HEK293 (cell line): Measurements from ENCODE around the gene TOP3A.

Experiments used
- CTCF ChIA-PET: fragments of 350-600 bp; formaldehyde crosslinking; extraction: SDS; loops from one replicate; lab custom pipeline; 2021; ENCODE audit warnings: antibody characterized with exemption; lab: Yijun Ruan, JAX
- POLR2A ChIA-PET: fragments of 300-600 bp; formaldehyde crosslinking; extraction: SDS; loops from one replicate; lab custom pipeline; 2020; ENCODE audit warnings: antibody characterized with exemption, inconsistent platforms; lab: Yijun Ruan, JAX
- H3K27ac ChIP-seq: fragments of 200-500 bp; sonication (Bioruptor generic); 2 replicates; pipeline ENCODE4 v1.5.1; 2014; ENCODE audit warnings: low read depth, low read length, control low read depth, inconsistent platforms; ENCODE audit errors: extremely low read depth
- H3K36me3 ChIP-seq, 2 experiments: fragments of 200-500 bp in 1 of 2; sonication (Bioruptor generic) in 1 of 2; 1 replicate in 1 of 2; 2 replicates in 1 of 2; pipeline ENCODE4 v1.5.1; 2014 to 2017; ENCODE audit warnings: inconsistent platforms in 2 of 2, low read length in 2 of 2; ENCODE audit not compliant: control insufficient read depth in 2 of 2, insufficient read depth in 1 of 2
- H3K4me1 ChIP-seq: fragments of 200-500 bp; sonication (Bioruptor generic); 2 replicates; pipeline ENCODE4 v1.5.1; 2014; ENCODE audit warnings: mild to moderate bottlenecking, low read length, inconsistent platforms; ENCODE audit not compliant: control insufficient read depth, insufficient read depth
- H3K4me3 ChIP-seq: 2 replicates; pipeline ENCODE4 v1.5.1; 2011; ENCODE audit warnings: low read depth, mild to moderate bottlenecking, control low read depth, low read length, moderate library complexity
- H3K9me3 ChIP-seq: fragments of 200-500 bp; sonication (Bioruptor generic); 2 replicates; pipeline ENCODE4 v1.5.1; 2014; ENCODE audit warnings: low read depth, low read length, inconsistent platforms; ENCODE audit not compliant: control insufficient read depth, insufficient read depth
- BCL11A ChIP-seq: fragments of 450-650 bp; formaldehyde crosslinking; IDR thresholded peaks from 2 replicates; pipeline ENCODE4 v1.5.1; 2016; ENCODE audit warnings: low read depth, missing biosample characterization, missing genetic modification characterization
- HIC1 ChIP-seq: fragments of 450-650 bp; formaldehyde crosslinking; IDR thresholded peaks from 2 replicates; pipeline ENCODE4 v1.5.1; 2016; ENCODE audit warnings: missing biosample characterization, missing genetic modification characterization
- IKZF3 ChIP-seq: fragments of 450-650 bp; IDR thresholded peaks from 2 replicates; pipeline ENCODE4 v1.5.0; 2018; ENCODE audit warnings: missing biosample characterization, mild to moderate bottlenecking, missing genetic modification characterization, moderate library complexity
- KLF7 ChIP-seq: fragments of 450-650 bp; formaldehyde crosslinking; IDR thresholded peaks from 2 replicates; pipeline ENCODE4 v1.5.1; 2016; ENCODE audit warnings: missing biosample characterization, missing genetic modification characterization, borderline replicate concordance
- MEIS1 ChIP-seq: sonication (generic); formaldehyde crosslinking; IDR thresholded peaks from 2 replicates; pipeline ENCODE4 v1.8.1; 2022; ENCODE audit warnings: missing genetic modification reagents, mild to moderate bottlenecking, borderline replicate concordance
- SP2 ChIP-seq: fragments of 450-650 bp; formaldehyde crosslinking; IDR thresholded peaks from 2 replicates; pipeline ENCODE4 v1.5.1; 2016; ENCODE audit warnings: missing biosample characterization, missing genetic modification characterization
- ZBTB1 ChIP-seq: fragments of 450-650 bp; formaldehyde crosslinking; IDR thresholded peaks from 2 replicates; pipeline ENCODE4 v1.5.1; 2016; ENCODE audit warnings: missing biosample characterization, missing genetic modification characterization
- ZBTB11 ChIP-seq: fragments of 450-650 bp; formaldehyde crosslinking; conservative IDR thresholded peaks from 2 replicates; pipeline ENCODE4 v1.5.1; 2016; ENCODE audit warnings: low read depth, missing biosample characterization, missing genetic modification characterization
- ZBTB26 ChIP-seq: fragments of 450-650 bp; formaldehyde crosslinking; optimal IDR thresholded peaks from 2 replicates; pipeline ENCODE3; 2016; ENCODE audit warnings: missing biosample characterization, mild to moderate bottlenecking, missing genetic modification characterization
- ZBTB6 ChIP-seq: fragments of 450-650 bp; formaldehyde crosslinking; IDR thresholded peaks from 2 replicates; pipeline ENCODE4 v1.5.1; 2017; ENCODE audit warnings: missing biosample characterization, missing genetic modification characterization
- ZBTB8A ChIP-seq: fragments of 450-650 bp; formaldehyde crosslinking; IDR thresholded peaks from 2 replicates; pipeline ENCODE4 v1.5.1; 2016; ENCODE audit warnings: missing biosample characterization, missing genetic modification characterization
- ZFHX2 ChIP-seq: fragments of 450-650 bp; formaldehyde crosslinking; conservative IDR thresholded peaks from 2 replicates; pipeline ENCODE4 v1.5.1; 2016; ENCODE audit warnings: missing biosample characterization, missing genetic modification characterization
- ZFP3 ChIP-seq: fragments of 450-650 bp; formaldehyde crosslinking; IDR thresholded peaks from 2 replicates; pipeline ENCODE4 v1.5.1; 2016; ENCODE audit warnings: low read depth, missing biosample characterization, missing genetic modification characterization
- ZFP69B ChIP-seq: fragments of 450-650 bp; formaldehyde crosslinking; IDR thresholded peaks from 2 replicates; pipeline ENCODE4 v1.5.1; 2016; ENCODE audit warnings: missing biosample characterization, missing genetic modification characterization
- ZNF157 ChIP-seq: fragments of 450-650 bp; formaldehyde crosslinking; IDR thresholded peaks from 2 replicates; pipeline ENCODE4 v1.5.1; 2016; ENCODE audit warnings: missing biosample characterization, missing genetic modification characterization
- ZNF16 ChIP-seq: fragments of 450-650 bp; formaldehyde crosslinking; IDR thresholded peaks from 2 replicates; pipeline ENCODE4 v1.5.1; 2016; ENCODE audit warnings: low read depth, missing biosample characterization, missing genetic modification characterization
- ZNF335 ChIP-seq: fragments of 450-650 bp; formaldehyde crosslinking; conservative IDR thresholded peaks from 2 replicates; pipeline ENCODE4 v1.5.1; 2016; ENCODE audit warnings: missing biosample characterization, missing genetic modification characterization
- ZNF404 ChIP-seq: fragments of 450-650 bp; formaldehyde crosslinking; IDR thresholded peaks from 2 replicates; pipeline ENCODE4 v1.5.1; 2017; ENCODE audit warnings: missing biosample characterization, missing genetic modification characterization
- ZNF560 ChIP-seq: fragments of 450-650 bp; formaldehyde crosslinking; IDR thresholded peaks from 2 replicates; pipeline ENCODE4 v1.5.1; 2017; ENCODE audit warnings: missing biosample characterization, missing genetic modification characterization, borderline replicate concordance
- ZNF610 ChIP-seq: fragments of 450-650 bp; formaldehyde crosslinking; IDR thresholded peaks from 2 replicates; pipeline ENCODE4 v1.5.1; 2016; ENCODE audit warnings: missing biosample characterization, missing genetic modification characterization, borderline replicate concordance
- ZNF660 ChIP-seq: fragments of 450-650 bp; IDR thresholded peaks from 2 replicates; pipeline ENCODE4 v1.5.1; 2018; ENCODE audit warnings: missing biosample characterization, mild to moderate bottlenecking, missing genetic modification characterization
- ZNF777 ChIP-seq: fragments of 450-650 bp; formaldehyde crosslinking; IDR thresholded peaks from 2 replicates; pipeline ENCODE4 v1.5.1; 2017; ENCODE audit warnings: missing biosample characterization, missing genetic modification characterization, borderline replicate concordance

Gene TOP3A

GRCh38 chr17:18237461-18237860, 77.3 kb downstream of the TOP3A start:
- no peak overlapping the region for H3K27ac ChIP-seq
- no peaks in the 10 kb centered on the region for H3K9me3 ChIP-seq
- ChIA-PET CTCF (no interaction called here), POLR2A (no interaction called here)
- TF ChIP-seq ZNF157 (tag by site-specific recombination) (no peak), ZNF560 (tag by site-specific recombination) (no peak), HIC1 (tag by site-specific recombination) (no peak), SP2 (tag by site-specific recombination) (no peak), MEIS1 (no peak), ZBTB26 (tag by site-specific recombination) (no peak), ZFP3 (tag by site-specific recombination) (no peak), ZNF610 (tag by site-specific recombination) (no peak), ZBTB11 (tag by site-specific recombination) (no peak), BCL11A (tag by site-specific recombination) (no peak), ZNF404 (tag by site-specific recombination) (no peak), ZBTB6 (tag by site-specific recombination) (no peak), ZNF660 (tag by site-specific recombination) (no peak), ZFHX2 (tag by site-specific recombination) (no peak), ZNF16 (tag by site-specific recombination) (no peak), ZBTB8A (tag by site-specific recombination) (no peak), KLF7 (tag by site-specific recombination) (no peak), ZFP69B (no peak)
- no peak overlapping the region for H3K4me3 ChIP-seq
- peaks cover 0 to 98% of the 10 kb centered on the region in 2 experiments; a peak in 2 of 3 replicates for H3K36me3 ChIP-seq
- H3K4me1 ChIP-seq, result no peaks in the 10 kb centered on the region

- H3K36me3 ChIP-seq, result peaks cover 0 to 97% of the 10 kb centered on the region in 2 experiments; a peak in 2 of 3 replicates
- no peak for TF ChIP-seq ZNF335
- TF ChIP-seq IKZF3 (tag by site-specific recombination), result no peak
- TF ChIP-seq KLF7 (tag by site-specific recombination), result no peak
- TF ChIP-seq ZNF777, result no peak
- TF ChIP-seq ZBTB1 (tag by site-specific recombination), result no peak
- H3K4me1 ChIP-seq, result no peaks in the 10 kb centered on the region
- no peak overlapping the region for H3K4me3 ChIP-seq
- H3K27ac ChIP-seq, result no peak overlapping the region
- no peaks in the 10 kb centered on the region for H3K9me3 ChIP-seq
- CTCF ChIA-PET, result interaction anchor here (0.6 to 1.1 kb wide), 3 partner anchors 11 to 19 kb away, joined by 3 read pairs; no protein-coding TSS in a partner anchor
- POLR2A ChIA-PET, result interaction anchor here (0.6 kb wide), 1 partner anchor 8 kb away, joined by 3 read pairs; no protein-coding TSS in a partner anchor
Observed at GRCh38 chr17:18236494-18236893, 78.3 kb downstream of the TOP3A start.
